ENCODE measurements around the gene MARS2. TPM values are rescaled to one million over a fixed set of nuclear protein-coding genes. Genes with fewer than 3 reads are reported as not detected.

The MARS2 gene
- total RNA-seq, 1 experiment from 2014 or later: 15.3 TPM

DNA sequence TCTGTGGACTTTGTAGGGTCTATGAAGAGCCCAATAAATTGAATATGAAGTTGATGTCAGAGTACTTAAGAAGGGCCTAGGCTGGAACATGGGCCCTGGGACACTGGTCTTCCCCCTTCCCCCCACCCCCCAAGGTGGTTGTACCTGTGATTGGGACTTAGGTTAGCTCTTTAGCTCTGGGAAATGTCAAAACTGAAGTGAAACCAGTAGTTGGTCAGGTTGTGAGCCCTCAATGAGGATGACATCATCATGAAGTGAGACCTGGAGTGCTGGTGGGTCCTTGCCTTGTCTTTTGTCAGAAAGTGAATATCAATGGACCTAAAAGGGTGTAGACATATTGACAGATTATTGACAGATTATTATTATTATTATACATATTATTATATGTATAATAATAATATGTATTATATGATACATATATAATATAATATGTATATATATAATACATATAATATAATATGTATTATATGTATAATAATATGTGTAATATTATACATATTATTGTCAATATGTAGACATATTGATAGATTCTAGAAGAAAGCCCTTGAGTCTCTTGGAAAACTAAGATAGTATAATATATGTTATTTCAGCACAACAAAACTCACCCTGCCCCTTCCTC is 5.4 kb downstream of the MARS2 start:
- BruUV-seq (replicated peaks): no TSS peak
- Mint-ChIP-seq H3K9me3 (ENCODE audit: unreplicated experiment) (no peaks in the 10 kb centered on the region), H3K4me3 (ENCODE audit: unreplicated experiment) (no peak overlapping the region), H3K4me1 (ENCODE audit: insufficient read depth, unreplicated experiment) (peaks cover 30% of the 10 kb centered on the region), H3K27me3 (ENCODE audit: insufficient read depth, unreplicated experiment) (no peaks in the 10 kb centered on the region), H3K36me3 (ENCODE audit: insufficient read depth, unreplicated experiment) (peaks cover 11% of the 10 kb centered on the region), H3K27ac (ENCODE audit: low read depth, unreplicated experiment) (no peak overlapping the region)
- no peak for DNase-seq (ENCODE audit: unreplicated experiment)
- intact Hi-C loops (cut with micrococcal nuclease): no loop called here
- TF ChIP-seq, protein P1, sequence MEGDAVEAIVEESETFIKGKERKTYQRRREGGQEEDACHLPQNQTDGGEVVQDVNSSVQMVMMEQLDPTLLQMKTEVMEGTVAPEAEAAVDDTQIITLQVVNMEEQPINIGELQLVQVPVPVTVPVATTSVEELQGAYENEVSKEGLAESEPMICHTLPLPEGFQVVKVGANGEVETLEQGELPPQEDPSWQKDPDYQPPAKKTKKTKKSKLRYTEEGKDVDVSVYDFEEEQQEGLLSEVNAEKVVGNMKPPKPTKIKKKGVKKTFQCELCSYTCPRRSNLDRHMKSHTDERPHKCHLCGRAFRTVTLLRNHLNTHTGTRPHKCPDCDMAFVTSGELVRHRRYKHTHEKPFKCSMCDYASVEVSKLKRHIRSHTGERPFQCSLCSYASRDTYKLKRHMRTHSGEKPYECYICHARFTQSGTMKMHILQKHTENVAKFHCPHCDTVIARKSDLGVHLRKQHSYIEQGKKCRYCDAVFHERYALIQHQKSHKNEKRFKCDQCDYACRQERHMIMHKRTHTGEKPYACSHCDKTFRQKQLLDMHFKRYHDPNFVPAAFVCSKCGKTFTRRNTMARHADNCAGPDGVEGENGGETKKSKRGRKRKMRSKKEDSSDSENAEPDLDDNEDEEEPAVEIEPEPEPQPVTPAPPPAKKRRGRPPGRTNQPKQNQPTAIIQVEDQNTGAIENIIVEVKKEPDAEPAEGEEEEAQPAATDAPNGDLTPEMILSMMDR (IDR thresholded peaks at IDR 0.05; ENCODE audit: unreplicated experiment): no peak
- ChIA-PET POLR2A (no interaction called here), CTCF (no interaction called here)

- peaks cover 30% of the 10 kb centered on the region for H3K4me1 Mint-ChIP-seq (ENCODE audit: insufficient read depth, unreplicated experiment)
- POLR2A ChIA-PET: no interaction called here
- TF ChIP-seq, protein P1 (IDR thresholded peaks at IDR 0.05; ENCODE audit: unreplicated experiment): no peak
- H3K27me3 Mint-ChIP-seq (ENCODE audit: insufficient read depth, unreplicated experiment): no peaks in the 10 kb centered on the region
- CTCF ChIA-PET: interaction anchor here (0.5 to 1.1 kb wide), 5 partner anchors 67 to 585 kb away, joined by 3 to 6 read pairs (median 3); no protein-coding TSS in a partner anchor
- DNase-seq (ENCODE audit: unreplicated experiment): peak; percentile 11
- BruUV-seq (replicated peaks): no TSS peak
- H3K27ac Mint-ChIP-seq (ENCODE audit: low read depth, unreplicated experiment): no peak overlapping the region
- no peak overlapping the region for H3K4me3 Mint-ChIP-seq (ENCODE audit: unreplicated experiment)
- no peaks in the 10 kb centered on the region for H3K9me3 Mint-ChIP-seq (ENCODE audit: unreplicated experiment)
- intact Hi-C loops (cut with micrococcal nuclease): no loop called here
- H3K36me3 Mint-ChIP-seq (ENCODE audit: insufficient read depth, unreplicated experiment): peaks cover 11% of the 10 kb centered on the region
Observed at GRCh38 chr2:197711578-197711977, 6.4 kb downstream of the MARS2 start.

DNA sequence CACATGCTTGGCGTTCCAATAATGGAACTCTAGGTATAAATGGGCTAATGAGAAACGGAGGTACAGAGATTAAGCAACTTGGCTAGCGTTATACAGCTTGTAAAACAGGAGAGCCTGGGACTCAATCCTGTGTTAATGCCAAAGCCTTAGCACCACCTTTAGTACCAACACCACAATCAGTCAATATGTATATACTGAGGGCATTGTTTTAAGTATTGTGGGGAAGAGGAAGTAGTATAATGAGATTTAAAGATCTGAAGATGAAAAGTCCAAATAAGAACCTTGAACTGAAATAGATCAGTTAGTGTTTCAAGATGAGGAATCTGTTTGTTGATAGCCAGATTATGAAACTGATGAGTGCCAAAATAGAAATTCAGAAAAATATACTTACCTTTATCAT is 8.1 kb downstream of the MARS2 start:
- intact Hi-C loops (cut with micrococcal nuclease): no loop called here
- DNase-seq (ENCODE audit: unreplicated experiment): no peak
- no TSS peak for BruUV-seq (replicated peaks)
- TF ChIP-seq, protein P1 (IDR thresholded peaks at IDR 0.05; ENCODE audit: unreplicated experiment): no peak
- ChIA-PET CTCF (interaction anchor here (0.6 kb wide), 1 partner anchor 238 kb away, joined by 3 read pairs; no protein-coding TSS in a partner anchor), POLR2A (no interaction called here)
- no peaks in the 10 kb centered on the region for H3K27me3 Mint-ChIP-seq (ENCODE audit: insufficient read depth, unreplicated experiment)
- no peak overlapping the region for H3K4me3 Mint-ChIP-seq (ENCODE audit: unreplicated experiment)
- H3K27ac Mint-ChIP-seq (ENCODE audit: low read depth, unreplicated experiment): no peak overlapping the region
- H3K9me3 Mint-ChIP-seq (ENCODE audit: unreplicated experiment): no peaks in the 10 kb centered on the region
- peaks cover 16% of the 10 kb centered on the region for H3K36me3 Mint-ChIP-seq (ENCODE audit: insufficient read depth, unreplicated experiment)
- H3K4me1 Mint-ChIP-seq (ENCODE audit: insufficient read depth, unreplicated experiment): peaks cover 21% of the 10 kb centered on the region

GRCh38 chr2:197717863-197718262 is 12.7 kb downstream of the MARS2 start:
- H3K27ac Mint-ChIP-seq (ENCODE audit: low read depth, unreplicated experiment): no peak overlapping the region
- H3K27me3 Mint-ChIP-seq (ENCODE audit: insufficient read depth, unreplicated experiment): no peaks in the 10 kb centered on the region

More at GRCh38 chr2:197717863-197718262, 12.7 kb downstream of the MARS2 start:
- DNase-seq (ENCODE audit: unreplicated experiment): no peak
- CTCF ChIA-PET: interaction anchor here (0.6 to 3.3 kb wide), 4 partner anchors 9 to 1819 kb away, joined by 3 to 15 read pairs (median 4); no protein-coding TSS in a partner anchor
- intact Hi-C loops (cut with micrococcal nuclease): no loop called here
- POLR2A ChIA-PET: interaction anchor here (0.6 kb wide), 1 partner anchor 120 kb away, joined by 3 read pairs; no protein-coding TSS in a partner anchor
- Mint-ChIP-seq H3K9me3 (ENCODE audit: unreplicated experiment) (no peaks in the 10 kb centered on the region), H3K36me3 (ENCODE audit: insufficient read depth, unreplicated experiment) (peaks cover 10% of the 10 kb centered on the region), H3K4me3 (ENCODE audit: unreplicated experiment) (no peak overlapping the region), H3K4me1 (ENCODE audit: insufficient read depth, unreplicated experiment) (peaks cover 4% of the 10 kb centered on the region)
- BruUV-seq (replicated peaks): no TSS peak
- TF ChIP-seq, protein P1 (IDR thresholded peaks at IDR 0.05; ENCODE audit: unreplicated experiment): no peak

Data from MCF 10A (cell line).